IMR-90 (cell line): ENCODE data around the gene TMTC1. TPM values are rescaled to one million over a fixed set of nuclear protein-coding genes. Genes with fewer than 3 reads are reported as not detected.

Experiments
- ATAC-seq: fragments of 200-7000 bp; cut with Tn5 transposase; 2 replicates; pipeline ENCODE4 v1.9.1; 2020; ENCODE audit warnings: low read depth, mild to moderate bottlenecking, moderate library complexity
- BruUV-seq: library from RNA; stranded (reverse); fragments of 400-500 nt; replicated peaks from 2 replicates; lab custom pipeline; 2021; lab: Mats Ljungman, UMichigan
- CTCF ChIA-PET: fragments of 300-600 bp; formaldehyde crosslinking; extraction: SDS; loops from one replicate; lab custom pipeline; 2021; ENCODE audit warnings: antibody characterized with exemption; lab: Yijun Ruan, JAX
- POLR2A ChIA-PET: fragments of 300-600 bp; sonication (Branson Sonifier 250); formaldehyde crosslinking; loops from one replicate; lab custom pipeline; 2022; ENCODE audit warnings: antibody characterized with exemption; ENCODE audit not compliant: unreplicated experiment; lab: Charles Lee
- DNase-seq: peaks from one replicate; pipeline ENCODE4 v3.0.0; 2013
- H2AFZ ChIP-seq: replicated peaks from 2 replicates; pipeline ENCODE3; 2013; ENCODE audit warnings: low read length, mild to moderate bottlenecking; ENCODE audit not compliant: poor library complexity
- H2AK5ac ChIP-seq: 2 replicates; pipeline ENCODE4 v1.6.1; 2013; ENCODE audit warnings: low read depth, low read length, inconsistent platforms
- H2AK9ac ChIP-seq: replicated peaks from 2 replicates; pipeline ENCODE3; 2013; ENCODE audit warnings: mild to moderate bottlenecking, low read depth, low read length, moderate library complexity; ENCODE audit not compliant: poor library complexity
- H2BK120ac ChIP-seq: 2 replicates; pipeline ENCODE4 v1.6.1; 2013; ENCODE audit warnings: low read depth, low read length, inconsistent platforms
- H2BK15ac ChIP-seq: 3 replicates; pipeline ENCODE4 v1.6.1; 2013; ENCODE audit warnings: low read depth, low read length, inconsistent platforms
- H2BK20ac ChIP-seq: 2 replicates; pipeline ENCODE4 v1.6.1; 2013; ENCODE audit warnings: low read depth, mild to moderate bottlenecking, inconsistent platforms, low read length, moderate library complexity
- H2BK5ac ChIP-seq: 2 replicates; pipeline ENCODE4 v1.6.1; 2013; ENCODE audit warnings: mild to moderate bottlenecking, low read depth, low read length, inconsistent platforms; ENCODE audit not compliant: poor library complexity, severe bottlenecking
- H3K14ac ChIP-seq: replicated peaks from 2 replicates; pipeline ENCODE4 v1.6.1; 2013; ENCODE audit warnings: low read depth, low read length, inconsistent platforms
- H3K18ac ChIP-seq: 2 replicates; pipeline ENCODE4 v1.6.1; 2013; ENCODE audit warnings: low read depth, low read length, control low read depth
- H3K23ac ChIP-seq: 2 replicates; pipeline ENCODE4 v1.6.1; 2013; ENCODE audit warnings: low read depth, low read length, inconsistent platforms
- H3K27ac ChIP-seq: 2 replicates; pipeline ENCODE4 v1.5.1; 2013; ENCODE audit warnings: mild to moderate bottlenecking, control low read depth, low read length; ENCODE audit not compliant: insufficient read depth
- H3K27me3 ChIP-seq: 2 replicates; pipeline ENCODE4 v1.6.1; 2013; ENCODE audit warnings: low read length; ENCODE audit not compliant: control insufficient read depth, insufficient read depth
- H3K36me3 ChIP-seq: 2 replicates; pipeline ENCODE4 v1.6.1; 2013; ENCODE audit warnings: low read length, mixed read lengths; ENCODE audit not compliant: control insufficient read depth, insufficient read depth
- H3K4ac ChIP-seq: 2 replicates; pipeline ENCODE4 v1.6.1; 2013; ENCODE audit warnings: low read depth, low read length, inconsistent platforms
- H3K4me1 ChIP-seq: 2 replicates; pipeline ENCODE4 v1.6.1; 2013; ENCODE audit warnings: low read length, mixed read lengths; ENCODE audit not compliant: control insufficient read depth, insufficient read depth
- H3K4me2 ChIP-seq: 2 replicates; pipeline ENCODE4 v1.6.1; 2013; ENCODE audit warnings: low read depth, mild to moderate bottlenecking, control low read depth, low read length, moderate library complexity
- H3K4me3 ChIP-seq: 2 replicates; pipeline ENCODE4 v1.5.1; 2013; ENCODE audit warnings: low read depth, mild to moderate bottlenecking, control low read depth, low read length, moderate library complexity; ENCODE audit not compliant: insufficient read depth
- H3K56ac ChIP-seq: 2 replicates; pipeline ENCODE4 v1.6.1; 2013; ENCODE audit warnings: low read length, inconsistent platforms; ENCODE audit not compliant: insufficient read depth; ENCODE audit errors: extremely low read depth
- H3K79me1 ChIP-seq, 2 experiments: 2 replicates each; pipeline ENCODE4 v1.6.1; 2013; ENCODE audit warnings: low read length in 2 of 2, inconsistent platforms in 1 of 2, low read depth in 1 of 2
- H3K9ac ChIP-seq: 2 replicates; pipeline ENCODE4 v1.6.1; 2013; ENCODE audit warnings: low read depth, low read length, control low read depth
- H3K9me1 ChIP-seq: 2 replicates; pipeline ENCODE4 v1.6.1; 2013; ENCODE audit warnings: low read length, inconsistent platforms; ENCODE audit not compliant: insufficient read depth
- H3K9me3 ChIP-seq: 2 replicates; pipeline ENCODE4 v1.6.1; 2013; ENCODE audit warnings: low read length; ENCODE audit not compliant: control insufficient read depth, insufficient read depth
- H4K20me1 ChIP-seq: 2 replicates; pipeline ENCODE4 v1.6.1; 2013; ENCODE audit warnings: low read length, inconsistent platforms; ENCODE audit not compliant: insufficient read depth
- H4K5ac ChIP-seq: 2 replicates; pipeline ENCODE4 v1.6.1; 2013; ENCODE audit warnings: mild to moderate bottlenecking, low read depth, low read length, control low read depth
- H4K8ac ChIP-seq, 2 experiments: 2 replicates each; pipeline ENCODE4 v1.6.1; 2013; ENCODE audit warnings: low read depth in 2 of 2, low read length in 2 of 2, control low read depth in 1 of 2, inconsistent platforms in 1 of 2
- H4K91ac ChIP-seq: 2 replicates; pipeline ENCODE4 v1.6.1; 2013; ENCODE audit warnings: low read depth, low read length, inconsistent platforms; ENCODE audit not compliant: insufficient read depth
- BHLHE40 ChIP-seq: fragments of 150-350 bp; IDR thresholded peaks from 2 replicates; pipeline ENCODE4 v1.6.1; 2016; ENCODE audit warnings: mild to moderate bottlenecking, low read depth, low read length
- CEBPB ChIP-seq: IDR thresholded peaks from 2 replicates; pipeline ENCODE4 v1.6.1; 2012; ENCODE audit warnings: low read depth, low read length, improper control_type of control experiment
- CHD1 ChIP-seq: IDR thresholded peaks from 2 replicates; pipeline ENCODE4 v1.6.1; 2012; ENCODE audit warnings: low read depth, low read length, improper control_type of control experiment
- FOS ChIP-seq: fragments of 150-350 bp; IDR thresholded peaks from 2 replicates; pipeline ENCODE4 v1.6.1; 2016; ENCODE audit warnings: low read depth, low read length
- MAFK ChIP-seq: IDR thresholded peaks from 2 replicates; pipeline ENCODE4 v1.6.1; 2012; ENCODE audit warnings: low read depth, low read length, improper control_type of control experiment
- MAZ ChIP-seq: IDR thresholded peaks from 2 replicates; pipeline ENCODE4 v1.6.1; 2012; ENCODE audit warnings: low read depth, mild to moderate bottlenecking, low read length, improper control_type of control experiment, moderate library complexity, borderline replicate concordance
- MXI1 ChIP-seq: IDR thresholded peaks from 2 replicates; pipeline ENCODE4 v1.6.1; 2012; ENCODE audit warnings: low read depth, mild to moderate bottlenecking, low read length, moderate library complexity, borderline replicate concordance
- NFE2L2 ChIP-seq: fragments of 150-350 bp; IDR thresholded peaks from 2 replicates; pipeline ENCODE4 v1.6.1; 2016; ENCODE audit warnings: low read depth, mild to moderate bottlenecking, low read length
- POLR2A ChIP-seq: IDR thresholded peaks from 2 replicates; pipeline ENCODE4 v1.6.1; 2012; ENCODE audit warnings: mild to moderate bottlenecking, low read depth, low read length
- RAD21 ChIP-seq: IDR thresholded peaks from 2 replicates; pipeline ENCODE4 v1.6.1; 2012; ENCODE audit warnings: low read length, improper control_type of control experiment
- RCOR1 ChIP-seq: IDR thresholded peaks from 2 replicates; pipeline ENCODE4 v1.6.1; 2012; ENCODE audit warnings: mild to moderate bottlenecking, low read length, improper control_type of control experiment; ENCODE audit not compliant: insufficient replicate concordance
- RFX5 ChIP-seq: IDR thresholded peaks from 2 replicates; pipeline ENCODE4 v1.8.0; 2012; ENCODE audit warnings: low read depth, mild to moderate bottlenecking, low read length, moderate library complexity
- SMC3 ChIP-seq: fragments of 150-350 bp; IDR thresholded peaks from 2 replicates; pipeline ENCODE4 v1.6.1; 2016; ENCODE audit warnings: low read depth, mild to moderate bottlenecking, antibody characterized with exemption, low read length, moderate library complexity
- WGBS, 2 experiments: methylation state at CpG; one replicate each; pipeline versions ENCODE4 v1.1.5 to v1.1.7; 2013; ENCODE audit warnings: missing lambda C conversion rate in 2 of 2; ENCODE audit not compliant: insufficient read length in 1 of 2; ENCODE audit errors: extremely low coverage in 2 of 2; 5-methylcytosine and 5-hydroxymethylcytosine counted together
- dilution Hi-C: fragments of 300-500 bp; cut with HindIII; formaldehyde crosslinking; loops from one replicate; pipeline ENCODE4 v1.14.3; 2018; ENCODE audit warnings: low sequenced_read_pairs; ENCODE audit not compliant: unreplicated experiment
- in situ Hi-C: fragments of 300-500 bp; cut with MboI; formaldehyde crosslinking; loops from 3 replicates; pipeline ENCODE4 v1.14.3; 2019; ENCODE audit warnings: low sequenced_read_pairs, inconsistent platforms, mixed read lengths
- intact Hi-C: fragments of 100-400 bp; cut with micrococcal nuclease; formaldehyde crosslinking; loops from 2 replicates; pipeline ENCODE4 v1.10.0; 2022
- polyA plus RNA-seq, 3 experiments: library from polyadenylated mRNA; depleted of rRNA; stranded (reverse); fragments of >200 nt; gene quantifications; 2 replicates each; pipeline ENCODE4 v1.2.3, GENCODE V29; 2012; ENCODE audit warnings: low replicate concordance in 1 of 3
- total RNA-seq: library from RNA; depleted of rRNA; stranded (reverse); fragments of >200 nt; gene quantifications from 2 replicates; pipeline ENCODE4 v1.2.3, GENCODE V29; 2012
- TF ChIP-seq, protein P1 (sequence below): conservative IDR thresholded peaks from 2 replicates; pipeline ENCODE4 v1.5.1; 2012; ENCODE audit warnings: mild to moderate bottlenecking, low read depth, low read length, improper control_type of control experiment
- TF ChIP-seq, protein P2 (sequence below): fragments of 150-350 bp; IDR thresholded peaks from 2 replicates; pipeline ENCODE4 v1.6.1; 2017; ENCODE audit warnings: mild to moderate bottlenecking, antibody characterized with exemption, low read length, low read depth
- TF ChIP-seq, protein P3 (sequence below): fragments of 150-350 bp; IDR thresholded peaks from 2 replicates; pipeline ENCODE4 v1.6.1; 2016; ENCODE audit warnings: low read depth, mild to moderate bottlenecking, low read length, moderate library complexity, borderline replicate concordance

TMTC1 gene
- total and polyA plus RNA-seq, 2 of the 4 experiments (the other 2 are of a cell fraction), result 12.5 to 36.4 TPM

DNA sequence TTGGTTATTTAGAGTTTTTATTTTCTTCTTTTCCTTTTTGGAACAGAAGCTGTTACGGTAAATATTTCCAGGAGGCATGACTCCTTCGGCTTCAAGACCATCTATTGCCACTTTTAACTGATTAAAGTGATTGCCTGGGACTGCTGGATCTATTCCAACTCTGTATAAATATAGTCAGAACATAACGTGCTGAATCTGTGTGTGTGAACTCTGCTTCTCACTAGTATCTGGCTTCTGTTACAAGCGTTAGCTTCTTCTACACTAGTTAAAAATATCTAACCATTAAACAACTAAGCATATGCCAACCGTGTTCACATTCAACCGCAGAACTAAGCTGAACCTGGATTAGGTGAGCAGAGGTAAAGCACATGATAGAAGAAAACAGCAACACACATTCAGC lies 49.0 kb downstream of the TMTC1 start:
- peak overlapping the region; percentile 33; the same call in 1 of the 2 replicates for H3K18ac ChIP-seq
- dilution Hi-C loops (no loop called here), intact Hi-C loops (no loop called here), in situ Hi-C loops (no loop called here)
- no peak overlapping the region for H3K9ac ChIP-seq
- no peak overlapping the region for H3K4ac ChIP-seq
- peaks cover 14% of the 10 kb centered on the region; the same call in 1 of the 2 replicates for H3K9me1 ChIP-seq
- no peak overlapping the region for H2BK120ac ChIP-seq
- H3K27ac ChIP-seq, result no peak overlapping the region
- no TSS peak for BruUV-seq
- H2BK15ac ChIP-seq, result peak overlapping the region; percentile 75; the same call in 1 of the 3 replicates
- peak overlapping the region in 1 of 2 experiments; percentile 27; a peak in 1 of 4 replicates for H4K8ac ChIP-seq
- H2BK20ac ChIP-seq, result no peak overlapping the region
- peaks cover 9% of the 10 kb centered on the region for H3K4me1 ChIP-seq
- H4K5ac ChIP-seq, result no peak overlapping the region
- H2BK5ac ChIP-seq, result no peak overlapping the region
- no peak for ATAC-seq
- no peak overlapping the region for H3K4me2 ChIP-seq
- H2AK9ac ChIP-seq, result no peak overlapping the region
- H3K27me3 ChIP-seq, result no peaks in the 10 kb centered on the region
- H2AK5ac ChIP-seq, result no peak overlapping the region
- H4K20me1 ChIP-seq, result peaks cover 3% of the 10 kb centered on the region; the same call in 1 of the 2 replicates
- no peak overlapping the region for H3K23ac ChIP-seq
- H3K36me3 ChIP-seq, result peaks cover 14% of the 10 kb centered on the region
- H2AFZ ChIP-seq, result no peak overlapping the region
- H3K56ac ChIP-seq, result no peak overlapping the region
- H3K14ac ChIP-seq, result no peak overlapping the region
- peaks cover 4 to 34% of the 10 kb centered on the region in 2 experiments; a peak in 2 of 4 replicates for H3K79me1 ChIP-seq
- WGBS, 2 experiments, result no CpG with 5 or more reads among the region's 6 CpGs
- TF ChIP-seq MAFK, result no peak
- no peak for TF ChIP-seq POLR2A
- TF ChIP-seq, protein P1, sequence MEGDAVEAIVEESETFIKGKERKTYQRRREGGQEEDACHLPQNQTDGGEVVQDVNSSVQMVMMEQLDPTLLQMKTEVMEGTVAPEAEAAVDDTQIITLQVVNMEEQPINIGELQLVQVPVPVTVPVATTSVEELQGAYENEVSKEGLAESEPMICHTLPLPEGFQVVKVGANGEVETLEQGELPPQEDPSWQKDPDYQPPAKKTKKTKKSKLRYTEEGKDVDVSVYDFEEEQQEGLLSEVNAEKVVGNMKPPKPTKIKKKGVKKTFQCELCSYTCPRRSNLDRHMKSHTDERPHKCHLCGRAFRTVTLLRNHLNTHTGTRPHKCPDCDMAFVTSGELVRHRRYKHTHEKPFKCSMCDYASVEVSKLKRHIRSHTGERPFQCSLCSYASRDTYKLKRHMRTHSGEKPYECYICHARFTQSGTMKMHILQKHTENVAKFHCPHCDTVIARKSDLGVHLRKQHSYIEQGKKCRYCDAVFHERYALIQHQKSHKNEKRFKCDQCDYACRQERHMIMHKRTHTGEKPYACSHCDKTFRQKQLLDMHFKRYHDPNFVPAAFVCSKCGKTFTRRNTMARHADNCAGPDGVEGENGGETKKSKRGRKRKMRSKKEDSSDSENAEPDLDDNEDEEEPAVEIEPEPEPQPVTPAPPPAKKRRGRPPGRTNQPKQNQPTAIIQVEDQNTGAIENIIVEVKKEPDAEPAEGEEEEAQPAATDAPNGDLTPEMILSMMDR, result no peak
- TF ChIP-seq CHD1, result no peak
- no peak for TF ChIP-seq RCOR1
- TF ChIP-seq MXI1, result no peak
- TF ChIP-seq BHLHE40, result no peak
- no peak for TF ChIP-seq CEBPB
- TF ChIP-seq NFE2L2, result no peak
- TF ChIP-seq MAZ, result no peak
- no peak for TF ChIP-seq FOS
- no peak for TF ChIP-seq SMC3
- TF ChIP-seq, protein P2, sequence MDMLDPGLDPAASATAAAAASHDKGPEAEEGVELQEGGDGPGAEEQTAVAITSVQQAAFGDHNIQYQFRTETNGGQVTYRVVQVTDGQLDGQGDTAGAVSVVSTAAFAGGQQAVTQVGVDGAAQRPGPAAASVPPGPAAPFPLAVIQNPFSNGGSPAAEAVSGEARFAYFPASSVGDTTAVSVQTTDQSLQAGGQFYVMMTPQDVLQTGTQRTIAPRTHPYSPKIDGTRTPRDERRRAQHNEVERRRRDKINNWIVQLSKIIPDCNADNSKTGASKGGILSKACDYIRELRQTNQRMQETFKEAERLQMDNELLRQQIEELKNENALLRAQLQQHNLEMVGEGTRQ, result no peak
- TF ChIP-seq RFX5, result no peak
- no peak for TF ChIP-seq RAD21
- TF ChIP-seq, protein P3, sequence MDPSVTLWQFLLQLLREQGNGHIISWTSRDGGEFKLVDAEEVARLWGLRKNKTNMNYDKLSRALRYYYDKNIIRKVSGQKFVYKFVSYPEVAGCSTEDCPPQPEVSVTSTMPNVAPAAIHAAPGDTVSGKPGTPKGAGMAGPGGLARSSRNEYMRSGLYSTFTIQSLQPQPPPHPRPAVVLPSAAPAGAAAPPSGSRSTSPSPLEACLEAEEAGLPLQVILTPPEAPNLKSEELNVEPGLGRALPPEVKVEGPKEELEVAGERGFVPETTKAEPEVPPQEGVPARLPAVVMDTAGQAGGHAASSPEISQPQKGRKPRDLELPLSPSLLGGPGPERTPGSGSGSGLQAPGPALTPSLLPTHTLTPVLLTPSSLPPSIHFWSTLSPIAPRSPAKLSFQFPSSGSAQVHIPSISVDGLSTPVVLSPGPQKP, result no peak
- ChIA-PET CTCF (no interaction called here), POLR2A (no interaction called here)
- no peaks in the 10 kb centered on the region for H3K9me3 ChIP-seq
- H4K91ac ChIP-seq, result no peak overlapping the region; the same call in 1 of the 2 replicates
- no peak overlapping the region for H3K4me3 ChIP-seq
- DNase-seq, result no peak
